ENCODE measurements around the gene TP53BP1.

Gene TP53BP1

GRCh38 chr15:43487271-43487895 lies 5.6 kb downstream of the TP53BP1 start:
- DNase-seq (ENCODE audit: low read depth) = no peak

- DNase-seq (ENCODE audit: low read depth) = no peak
Observed at GRCh38 chr15:43484455-43484854, 8.5 kb downstream of the TP53BP1 start.

- DNase-seq (ENCODE audit: low read depth) = no peak
Observed at GRCh38 chr15:43483297-43484128, 9.4 kb downstream of the TP53BP1 start.

GRCh38 chr15:43473885-43474284 lies 19.1 kb downstream of the TP53BP1 start:
- no peak for DNase-seq (ENCODE audit: low read depth)

GRCh38 chr15:43471975-43472374 lies 21.0 kb downstream of the TP53BP1 start:
- no peak for DNase-seq (ENCODE audit: low read depth)

GRCh38 chr15:43469867-43470266 lies 23.1 kb downstream of the TP53BP1 start:
- no peak for DNase-seq (ENCODE audit: low read depth)

- DNase-seq (ENCODE audit: low read depth) = no peak
Observed at GRCh38 chr15:43465100-43465499, 27.9 kb downstream of the TP53BP1 start.

- no peak for DNase-seq (ENCODE audit: low read depth)
Observed at GRCh38 chr15:43463998-43464397, 29.0 kb downstream of the TP53BP1 start.

- DNase-seq (ENCODE audit: low read depth) = no peak
Observed at GRCh38 chr15:43463507-43463906, 29.4 kb downstream of the TP53BP1 start.

- no peak for DNase-seq (ENCODE audit: low read depth)
Observed at GRCh38 chr15:43449981-43450380, 43.0 kb downstream of the TP53BP1 start.

- DNase-seq (ENCODE audit: low read depth) = no peak
Observed at GRCh38 chr15:43446344-43446743, 46.6 kb downstream of the TP53BP1 start.

- no peak for DNase-seq (ENCODE audit: low read depth)
Observed at GRCh38 chr15:43441316-43441715, 51.6 kb downstream of the TP53BP1 start.

GRCh38 chr15:43440721-43441281 lies 52.2 kb downstream of the TP53BP1 start:
- DNase-seq (ENCODE audit: low read depth) = peak; percentile 12

- DNase-seq (ENCODE audit: low read depth) = no peak
Observed at GRCh38 chr15:43439268-43439667, 53.7 kb downstream of the TP53BP1 start.

- no peak for DNase-seq (ENCODE audit: low read depth)
Observed at GRCh38 chr15:43436395-43436794, 56.6 kb downstream of the TP53BP1 start.

GRCh38 chr15:43434446-43434845 lies 58.5 kb downstream of the TP53BP1 start:
- DNase-seq (ENCODE audit: low read depth) = no peak

- DNase-seq (ENCODE audit: low read depth) = no peak
Observed at GRCh38 chr15:43433661-43434303, 59.2 kb downstream of the TP53BP1 start.

- no peak for DNase-seq (ENCODE audit: low read depth)
Observed at GRCh38 chr15:43433165-43433564, 59.8 kb downstream of the TP53BP1 start.

GRCh38 chr15:43429687-43430086 lies 63.3 kb downstream of the TP53BP1 start:
- DNase-seq (ENCODE audit: low read depth) = no peak

GRCh38 chr15:43423793-43424192 lies 69.2 kb downstream of the TP53BP1 start:
- no peak for DNase-seq (ENCODE audit: low read depth)

- DNase-seq (ENCODE audit: low read depth) = no peak
Observed at GRCh38 chr15:43420876-43421275, 72.1 kb downstream of the TP53BP1 start.

GRCh38 chr15:43420435-43420834 lies 72.5 kb downstream of the TP53BP1 start:
- no peak for DNase-seq (ENCODE audit: low read depth)

- DNase-seq (ENCODE audit: low read depth) = no peak
Observed at GRCh38 chr15:43414196-43414595, 78.8 kb downstream of the TP53BP1 start.
